HG02798 (cell line): Measurements from ENCODE around the gene ERMARD.

Experiments
- ATAC-seq: cut with Tn5 transposase; IDR thresholded peaks from one replicate; pipeline ENCODE4 v1.9.1; 2021; ENCODE audit warnings: mild to moderate bottlenecking; ENCODE audit not compliant: unreplicated experiment, poor library complexity

Gene ERMARD

DNA sequence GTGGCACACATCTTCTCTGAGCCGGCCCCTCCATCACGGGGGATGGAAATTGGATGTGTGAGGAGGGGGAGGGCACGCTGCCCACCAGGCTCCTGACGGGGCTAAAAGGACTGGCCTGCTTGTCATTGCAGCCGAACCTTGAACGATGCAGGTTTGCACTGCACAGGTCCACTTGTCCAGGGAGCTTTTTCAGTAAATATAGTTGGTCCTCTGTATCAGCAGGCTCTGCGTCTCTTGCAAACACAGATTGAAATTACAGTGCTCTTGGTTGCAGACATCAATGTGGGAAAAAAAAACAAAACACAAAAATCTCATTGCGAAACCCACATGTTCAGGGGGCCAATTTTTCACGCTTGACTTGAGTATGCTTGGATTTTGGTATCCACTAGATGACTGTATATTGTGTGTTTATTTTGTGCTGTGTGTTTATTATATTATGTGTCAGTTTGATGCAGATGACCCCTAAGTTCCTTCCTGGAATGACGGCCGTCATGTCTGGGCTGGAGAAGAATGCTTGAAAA, 29.2 kb downstream of the ERMARD start:
- ATAC-seq = no peak

DNA sequence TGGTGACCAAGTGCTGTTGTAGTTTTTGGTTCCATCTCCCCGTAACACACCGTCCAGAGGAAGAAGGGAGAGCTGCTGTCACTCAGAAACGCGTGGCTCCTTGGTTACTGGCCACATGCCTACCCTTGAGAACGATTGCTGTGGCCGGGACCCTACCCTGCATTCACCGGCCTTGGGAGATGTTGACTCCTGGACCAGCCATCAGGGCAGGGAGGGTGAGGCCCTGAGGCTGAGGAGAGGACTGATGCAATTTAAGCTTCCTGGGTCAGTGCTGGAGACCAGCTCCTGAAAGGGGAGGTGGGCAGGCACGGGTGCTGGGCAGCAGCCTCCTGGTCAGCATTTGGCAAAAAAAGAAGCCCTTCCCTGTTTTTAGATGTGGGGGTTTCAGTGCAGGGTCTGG, 31.5 kb downstream of the ERMARD start:
- ATAC-seq = no peak

DNA sequence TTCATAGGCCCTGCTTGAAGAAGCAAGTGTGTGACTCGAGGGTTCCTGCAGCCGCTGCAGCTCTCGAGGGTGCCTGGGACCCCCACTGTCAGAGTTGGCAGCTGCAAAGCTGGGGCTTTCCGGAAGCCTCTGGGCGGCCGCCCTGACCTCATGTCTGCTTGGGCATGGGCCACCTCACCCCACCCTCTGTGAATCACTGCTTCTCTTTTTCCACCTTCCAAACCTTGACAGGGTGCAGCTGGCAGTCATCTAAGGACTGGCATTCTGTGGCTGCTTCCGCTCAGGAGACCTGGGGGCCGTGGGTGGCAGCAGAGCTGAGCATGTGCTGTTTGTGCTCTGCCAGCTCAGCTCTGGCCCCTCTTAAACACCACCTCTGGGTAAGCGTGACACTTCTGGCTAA, 32.0 kb downstream of the ERMARD start:
- ATAC-seq = no peak

DNA sequence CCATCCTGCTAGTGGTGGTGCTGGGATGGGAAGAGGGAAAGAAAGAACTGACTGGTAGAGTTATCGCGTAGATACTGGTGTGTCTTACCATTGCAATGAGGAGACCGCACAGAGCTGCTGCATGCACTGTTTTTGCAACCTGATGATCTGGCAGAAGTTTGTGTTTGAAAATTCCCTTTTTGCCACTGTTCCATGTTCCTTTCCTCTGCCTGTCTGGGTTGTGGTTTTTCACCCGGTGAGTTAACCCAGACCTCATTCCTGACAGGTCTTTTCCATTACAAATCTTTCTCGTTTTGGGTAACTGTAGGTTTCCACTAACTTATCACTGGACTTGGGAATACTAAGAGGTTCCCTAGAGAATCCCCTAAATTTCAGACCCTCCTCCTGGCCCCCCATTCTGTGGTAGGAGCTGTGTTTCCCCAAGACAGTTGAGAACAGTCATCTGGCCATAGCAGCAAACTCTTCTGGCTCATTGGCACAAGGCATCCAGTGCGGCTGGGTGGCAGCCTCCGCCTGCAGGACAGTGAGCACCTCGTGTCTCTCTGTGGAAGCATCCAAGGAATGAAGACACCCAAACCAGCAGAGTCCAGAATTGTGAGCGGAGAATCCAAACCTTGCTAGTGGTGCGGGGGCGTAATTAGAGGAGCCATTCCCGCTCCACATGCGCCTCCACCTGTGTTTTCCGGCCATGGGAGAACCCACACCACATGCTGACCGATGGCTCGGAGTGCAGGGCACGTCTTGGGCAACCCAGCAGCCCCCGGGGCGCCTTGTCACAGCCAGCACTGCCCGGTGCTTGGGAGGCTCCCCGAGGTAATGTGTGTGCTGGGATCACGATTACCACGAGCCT, 32.8 kb downstream of the ERMARD start:
- ATAC-seq = no peak

DNA sequence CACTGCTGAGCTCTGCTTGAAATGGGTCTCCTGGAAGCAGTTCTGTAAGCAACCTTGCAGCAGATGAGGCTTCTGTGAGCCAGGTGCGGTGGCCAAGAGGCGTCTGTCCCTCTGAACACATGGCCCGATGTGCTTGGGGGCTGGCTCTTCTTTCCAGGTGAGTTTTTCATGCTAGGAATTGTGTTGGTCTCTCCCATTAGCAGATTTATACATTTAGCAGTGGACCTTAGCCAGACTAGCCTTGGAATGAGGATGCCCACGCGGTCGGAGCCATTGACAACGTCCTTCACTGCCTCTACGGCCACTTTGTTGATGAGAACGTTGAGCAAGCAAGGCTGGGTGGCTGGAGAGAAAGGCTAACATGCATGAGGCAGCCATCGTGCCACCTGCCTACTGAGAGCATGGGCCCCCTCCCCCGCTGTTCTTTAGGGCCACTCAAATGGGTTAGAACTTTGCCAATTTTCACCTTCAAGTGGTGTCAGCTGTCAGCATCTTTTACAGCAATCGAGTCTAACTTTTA, 33.5 kb downstream of the ERMARD start:
- no peak for ATAC-seq

DNA sequence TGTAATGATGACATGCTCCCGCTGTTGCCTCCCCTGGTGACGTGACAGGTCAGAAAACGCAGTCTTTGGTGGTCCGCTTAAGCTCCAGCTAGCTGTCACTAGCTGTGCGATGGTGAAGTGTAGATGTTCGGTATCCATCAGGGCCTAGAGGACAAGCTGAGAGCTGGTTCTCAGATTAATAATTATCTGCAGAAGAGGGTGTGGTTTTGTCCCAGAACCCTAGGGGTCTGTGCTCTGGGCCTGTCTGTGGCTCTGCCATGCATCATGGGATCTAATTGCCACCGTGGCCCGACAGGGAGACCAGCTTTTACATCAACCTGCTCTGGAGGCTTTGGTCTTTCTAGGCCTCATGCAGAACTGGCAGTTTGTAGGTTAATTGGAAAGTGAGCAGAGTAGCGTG, 34.1 kb downstream of the ERMARD start:
- no peak for ATAC-seq

DNA sequence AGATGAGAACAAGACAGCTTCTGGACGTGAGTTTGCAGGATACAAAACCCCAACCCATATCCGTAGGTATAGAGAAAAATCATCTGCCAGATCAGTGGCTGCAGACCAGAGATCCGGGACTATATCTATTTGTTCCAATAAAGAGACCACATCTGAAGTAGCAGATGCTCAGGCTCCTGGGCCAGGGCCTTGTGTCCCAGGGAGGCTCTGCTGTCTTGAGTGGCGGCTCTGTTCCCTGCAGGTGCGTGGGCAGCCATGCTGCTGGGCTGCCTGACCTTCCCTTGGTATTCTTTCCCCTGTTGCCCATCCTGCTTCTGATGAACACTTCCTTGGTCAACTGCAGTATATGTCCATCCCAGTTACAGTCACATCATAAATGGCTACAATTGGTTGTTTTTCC, 34.9 kb downstream of the ERMARD start:
- ATAC-seq = no peak

DNA sequence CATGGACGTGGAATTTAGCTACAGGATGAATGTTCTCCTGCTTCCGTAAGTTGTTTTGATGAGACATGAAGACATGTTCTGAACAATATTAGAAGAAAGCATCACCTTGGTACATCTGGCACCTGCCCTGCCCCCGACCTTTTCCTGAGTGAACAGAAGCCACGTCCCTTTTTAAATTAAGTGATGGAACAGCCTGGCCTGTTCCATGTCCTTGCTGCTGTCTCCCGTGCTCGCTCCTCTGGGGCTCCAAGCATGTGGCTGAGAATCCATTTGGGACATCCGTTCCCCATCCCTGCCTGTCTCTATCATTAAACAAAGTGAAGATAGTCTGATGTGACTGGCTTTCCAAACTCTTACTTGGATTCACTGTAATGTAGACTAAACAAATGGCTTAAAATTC, 36.4 kb downstream of the ERMARD start:
- ATAC-seq = no peak

DNA sequence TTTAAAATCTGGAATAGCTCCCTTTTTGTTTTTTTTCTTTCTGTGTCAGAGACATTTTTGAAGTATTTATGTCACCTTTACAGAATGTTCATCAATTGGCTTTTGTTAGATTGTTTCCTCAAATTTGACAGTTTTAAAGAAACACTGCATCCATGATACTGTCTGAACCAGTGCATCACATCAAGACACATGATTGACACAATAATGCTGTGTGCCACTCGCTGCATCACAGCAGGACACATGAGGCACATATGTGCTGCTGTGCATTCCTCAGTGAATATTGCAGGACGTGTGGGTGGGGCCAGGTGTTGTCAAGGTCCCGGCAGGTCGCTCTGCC, 37.4 kb downstream of the ERMARD start:
- ATAC-seq = no peak

DNA sequence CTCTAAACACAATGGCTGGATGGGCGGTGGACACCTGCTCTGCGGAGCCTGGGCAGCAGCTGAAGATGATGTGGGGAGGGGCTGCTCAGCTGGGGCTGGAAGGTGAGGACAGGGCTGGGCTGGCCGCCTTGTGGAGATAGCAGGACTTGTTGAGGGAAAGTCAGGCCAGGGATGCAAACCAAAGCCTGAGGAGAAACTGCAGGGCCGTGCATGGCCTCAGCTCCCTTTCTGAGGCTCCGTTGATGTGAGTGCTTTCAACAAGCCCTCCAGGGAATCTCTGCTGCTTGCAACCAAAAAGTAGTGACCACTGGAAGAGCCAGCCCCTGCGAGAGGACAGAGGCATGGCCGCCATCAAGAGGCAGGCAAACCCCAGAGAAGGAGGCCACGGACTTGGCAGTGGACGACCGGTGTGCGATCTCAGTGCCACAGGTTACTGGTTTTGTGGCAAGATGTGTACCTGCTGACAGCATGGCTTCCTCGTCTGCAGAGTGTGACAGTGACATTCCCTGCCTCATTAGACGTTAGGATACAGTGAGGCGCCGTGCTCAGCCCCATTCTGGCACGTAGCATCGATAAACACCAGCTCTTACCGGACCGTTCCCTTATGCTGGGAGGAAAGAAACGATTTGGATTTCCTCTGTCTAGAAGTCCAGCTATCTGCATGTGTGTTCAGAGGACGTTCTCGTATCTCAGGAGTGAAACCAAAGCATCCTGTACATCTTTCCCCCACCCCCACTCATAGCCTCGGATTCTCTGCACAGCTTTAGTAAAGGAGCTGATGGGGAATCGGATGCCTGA, 37.9 kb downstream of the ERMARD start:
- no peak for ATAC-seq

DNA sequence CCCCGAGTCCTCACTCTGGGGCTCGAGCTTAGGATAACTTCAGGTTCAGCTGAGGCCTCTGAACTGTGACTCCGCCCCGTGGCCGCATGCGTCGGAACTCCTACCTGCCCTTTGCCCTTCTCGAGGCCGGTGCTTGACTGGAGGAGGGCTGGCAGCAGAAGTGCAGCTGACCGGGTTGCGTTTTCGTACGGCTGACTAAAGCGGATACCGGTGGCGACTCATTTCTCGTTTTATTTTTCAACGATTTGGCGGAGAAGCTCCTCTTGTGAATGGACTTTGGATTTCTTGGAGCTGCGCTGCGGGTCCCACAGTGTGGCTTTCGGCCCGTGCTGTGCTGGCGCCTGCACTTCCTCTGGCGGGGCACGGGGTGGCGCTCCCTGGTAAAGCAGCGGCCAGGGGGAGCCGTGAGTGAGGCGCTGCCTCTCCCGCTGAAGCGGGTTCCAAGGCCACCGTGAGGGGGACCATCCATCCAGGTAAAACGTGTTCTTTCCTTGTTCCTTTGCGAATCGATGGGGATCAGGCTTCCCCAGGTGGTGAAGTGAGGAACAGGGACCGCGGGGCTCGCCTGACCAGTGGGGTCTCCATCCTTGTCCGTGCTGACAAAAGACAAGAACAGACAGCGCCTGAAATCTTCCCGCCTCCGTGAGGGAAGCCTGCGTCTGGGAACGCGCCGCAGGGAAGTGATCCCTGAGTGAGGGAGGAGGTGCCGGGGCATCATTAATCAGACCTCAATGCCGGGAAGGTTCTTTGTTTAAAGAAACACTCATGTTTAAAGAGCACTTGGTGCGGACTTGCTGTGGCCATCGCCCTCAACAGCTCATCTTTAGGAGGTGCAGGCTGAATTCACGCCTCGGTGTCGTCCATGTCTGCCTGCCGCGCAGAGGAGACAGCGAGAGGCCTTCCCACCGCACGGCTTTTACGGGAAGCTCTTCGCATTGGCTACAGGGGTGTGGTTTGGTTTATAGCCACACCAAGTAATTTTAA, 38.8 kb downstream of the ERMARD start:
- peak; percentile 91 for ATAC-seq

DNA sequence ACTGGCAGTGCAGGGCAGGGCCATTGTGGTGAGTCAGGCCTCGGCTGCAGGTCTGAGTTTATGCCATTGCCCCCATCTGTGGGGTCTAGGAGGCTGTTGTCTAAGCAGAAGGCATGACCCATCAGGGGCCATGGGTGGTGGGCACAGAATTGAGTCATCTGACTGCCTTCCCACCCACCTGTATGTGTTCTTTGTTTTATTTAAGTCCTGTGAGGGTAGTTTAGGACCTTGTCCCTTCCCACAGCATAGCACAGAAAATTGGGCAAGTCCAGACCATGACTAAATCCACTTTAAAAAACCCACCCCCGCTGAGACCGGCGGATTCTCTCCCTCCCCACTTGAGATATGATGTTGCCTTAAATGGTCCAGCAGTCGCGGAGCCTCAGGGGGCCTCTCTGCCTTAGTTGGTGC, 40.3 kb downstream of the ERMARD start:
- ATAC-seq = no peak

DNA sequence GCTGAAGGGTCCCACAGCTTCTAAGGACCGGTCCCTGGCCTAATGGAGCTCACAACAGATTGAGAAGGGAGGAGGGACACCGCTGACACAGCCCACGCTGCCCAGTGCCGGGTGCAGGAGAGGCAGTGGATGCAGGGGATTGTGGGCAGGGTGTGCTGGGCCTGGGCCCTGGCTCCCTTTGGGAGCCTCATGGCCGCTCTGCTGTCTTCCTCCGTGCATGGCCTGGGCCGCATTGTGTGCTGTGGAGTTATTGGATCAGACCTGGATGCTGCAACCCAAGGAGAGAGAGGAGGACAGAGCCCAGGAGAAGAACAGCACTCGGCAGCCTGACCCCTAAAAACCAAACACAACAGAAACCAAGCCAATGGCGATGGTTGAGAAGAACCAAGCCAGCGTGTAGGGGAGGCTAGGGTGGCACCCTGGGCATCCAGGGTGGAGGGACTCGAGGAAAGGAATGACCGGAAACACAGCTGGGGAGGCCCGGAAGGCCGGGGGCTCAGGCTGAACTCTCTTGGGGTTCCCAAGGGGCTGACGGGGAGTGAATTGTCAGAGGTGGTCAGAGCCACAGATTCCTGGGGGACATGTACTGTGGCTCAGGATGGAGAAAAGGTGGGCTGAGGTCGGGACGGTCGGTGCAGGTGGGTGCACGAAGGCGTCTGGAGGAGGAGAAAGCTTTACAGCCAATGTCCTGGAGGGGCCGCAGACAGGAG, 41.0 kb downstream of the ERMARD start:
- no peak for ATAC-seq

DNA sequence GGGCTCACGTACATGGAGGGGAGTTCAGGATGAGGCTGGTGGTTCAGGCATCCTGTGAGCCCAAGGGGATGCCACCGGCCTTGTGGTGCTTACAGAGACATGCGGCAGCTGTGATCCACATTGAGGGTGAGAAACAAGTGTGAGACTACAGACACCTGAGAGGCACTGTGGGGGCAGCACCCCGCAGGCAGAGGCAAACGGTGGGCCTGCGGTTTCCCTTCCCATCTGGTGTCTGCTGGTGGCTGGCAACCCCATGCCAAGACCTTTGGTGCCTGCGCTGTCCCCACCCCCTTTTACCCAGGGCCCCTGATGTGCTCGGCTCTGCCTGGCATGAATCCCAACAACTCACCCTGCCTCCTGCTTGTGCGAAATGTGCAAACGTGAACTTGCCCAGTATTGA, 42.0 kb downstream of the ERMARD start:
- ATAC-seq = no peak

DNA sequence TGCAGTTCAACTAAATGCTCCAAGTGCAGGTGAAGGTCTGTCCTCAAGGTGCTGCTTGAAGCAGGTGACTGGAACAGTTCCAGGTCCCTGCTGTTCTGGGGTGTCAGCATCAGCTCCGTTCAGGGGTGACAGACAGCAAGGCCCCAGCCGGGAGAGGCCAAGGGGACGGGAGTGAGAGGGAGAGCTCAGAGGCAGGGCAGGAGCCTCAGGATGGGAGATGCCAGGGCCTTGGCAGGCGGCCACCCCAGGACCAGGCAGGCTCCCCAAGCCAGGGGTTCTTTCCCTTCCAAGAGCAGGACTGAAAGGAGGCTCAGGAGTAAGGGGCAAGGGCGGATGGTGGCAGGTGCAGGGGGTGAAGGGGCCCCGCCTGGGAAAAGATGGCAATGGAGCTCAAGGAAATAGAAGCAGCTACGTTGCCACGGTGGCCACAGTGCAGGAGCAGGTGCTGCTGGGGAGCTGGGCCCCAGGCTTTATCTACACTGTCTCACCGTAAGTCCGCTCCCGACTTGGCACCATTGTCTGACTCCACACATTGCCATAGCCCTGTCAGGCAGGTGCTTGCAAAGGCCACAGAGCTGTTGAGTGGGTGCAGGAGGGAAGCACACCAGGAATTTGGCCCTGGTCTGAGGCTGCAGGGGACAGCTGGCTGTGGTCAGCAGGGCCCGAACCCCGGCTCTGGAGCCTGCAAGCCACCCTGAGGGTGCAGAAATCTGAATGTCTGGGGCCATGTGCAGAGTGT, 43.1 kb downstream of the ERMARD start:
- no peak for ATAC-seq

DNA sequence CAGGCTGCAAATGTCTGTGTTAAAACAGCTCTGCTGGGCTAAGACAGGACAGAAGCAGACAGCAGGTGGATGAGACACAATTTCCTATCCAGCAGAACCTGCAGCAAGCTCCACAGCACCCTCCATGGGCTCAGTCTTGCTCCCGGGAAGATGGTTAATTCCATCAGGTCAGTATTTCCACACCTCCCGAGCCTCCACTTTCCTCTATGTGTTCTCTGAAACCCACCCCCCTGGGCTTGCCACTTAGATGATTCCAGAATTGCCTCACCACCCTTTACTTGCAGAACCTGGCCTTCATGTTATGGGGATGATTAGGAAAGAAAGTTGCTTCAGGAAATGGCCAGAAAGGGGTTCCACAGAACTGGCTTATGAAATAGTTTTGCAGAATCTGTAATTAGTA, 43.8 kb downstream of the ERMARD start:
- ATAC-seq = no peak

DNA sequence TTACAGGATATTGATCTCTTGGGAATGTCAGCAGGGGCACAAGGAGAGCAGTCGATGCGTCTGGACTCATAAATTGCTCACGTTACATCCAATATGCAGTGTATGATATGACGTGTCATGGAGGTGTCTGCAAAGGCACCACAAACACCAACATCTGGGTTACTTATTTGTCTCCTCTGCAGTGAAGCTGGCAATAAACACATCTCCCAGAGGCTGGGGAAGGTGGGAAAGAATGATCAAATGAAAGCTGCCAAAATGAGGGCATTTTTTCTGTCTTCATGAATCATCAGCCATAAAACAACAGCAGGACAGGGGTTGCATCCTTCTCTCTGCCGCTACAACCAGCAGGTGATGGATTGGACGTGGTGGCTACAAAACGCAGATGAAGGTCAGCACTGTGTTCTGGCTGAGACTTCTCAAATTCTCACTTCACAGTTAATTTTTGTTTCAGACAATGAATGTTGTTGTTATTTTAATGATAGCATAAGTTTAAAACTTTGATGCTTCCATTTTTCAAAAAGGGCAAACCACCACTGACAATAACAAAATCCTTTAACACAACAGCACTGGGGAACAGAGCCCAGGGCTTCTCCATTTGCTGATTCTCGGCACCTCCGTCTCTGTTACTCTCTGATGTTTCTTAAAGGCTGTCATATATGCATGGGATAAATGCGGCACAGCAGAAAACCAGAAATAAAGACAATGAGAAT, 47.5 kb downstream of the ERMARD start:
- ATAC-seq = no peak

DNA sequence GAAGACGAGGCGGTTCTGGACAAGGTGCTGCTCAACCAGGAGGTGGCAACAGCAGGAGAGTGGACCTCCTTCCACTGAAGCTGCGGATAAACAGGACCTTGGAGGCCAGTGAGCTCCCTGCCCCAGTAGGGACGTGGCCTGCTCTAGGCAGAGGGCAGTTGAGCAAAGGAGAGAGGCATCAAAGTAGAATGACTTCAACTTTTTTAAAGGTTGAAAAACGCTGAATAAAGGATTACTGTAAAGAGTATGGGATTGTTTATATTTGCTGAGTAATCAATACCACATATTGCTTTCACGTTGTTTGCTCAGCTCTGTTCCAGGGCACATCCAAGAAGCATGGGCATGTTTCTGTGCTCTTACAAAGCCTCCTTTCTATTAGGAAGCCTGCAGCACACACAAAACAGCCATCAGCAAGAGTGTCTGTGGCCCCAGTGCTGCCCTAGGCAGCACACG, 48.1 kb downstream of the ERMARD start:
- no peak for ATAC-seq
